ENCODE measurements around the gene BPIFA3.

Gene BPIFA3

GRCh38 chr20:33229843-33230242, 12.7 kb downstream of the BPIFA3 start:
- DNase-seq = no peak

- DNase-seq = no peak
Measured at GRCh38 chr20:33231237-33231636, 14.1 kb downstream of the BPIFA3 start.

- no peak for DNase-seq
Measured at GRCh38 chr20:33232486-33233072, 15.4 kb downstream of the BPIFA3 start.

GRCh38 chr20:33233129-33233774, 16.1 kb downstream of the BPIFA3 start:
- DNase-seq = no peak

GRCh38 chr20:33234050-33234449, 16.9 kb downstream of the BPIFA3 start:
- DNase-seq = no peak

GRCh38 chr20:33235696-33236095, 18.5 kb downstream of the BPIFA3 start, which contains the start of gene BPIFA1:
Gene BPIFA1 (plus strand): TSS chr20:33235996. CDS start chr20:33237712, 1,716 bp downstream.
- DNase-seq = no peak

- DNase-seq = no peak
Measured at GRCh38 chr20:33236351-33236750, 19.2 kb downstream of the BPIFA3 start.

- no peak for DNase-seq
Measured at GRCh38 chr20:33237989-33238388, 20.8 kb downstream of the BPIFA3 start.

GRCh38 chr20:33239418-33239817, 22.3 kb downstream of the BPIFA3 start:
- no peak for DNase-seq

GRCh38 chr20:33239979-33240736, 23.0 kb downstream of the BPIFA3 start:
- DNase-seq = no peak

- no peak for DNase-seq
Measured at GRCh38 chr20:33240923-33241322, 23.8 kb downstream of the BPIFA3 start.

GRCh38 chr20:33242319-33243100, 25.4 kb downstream of the BPIFA3 start:
- no peak for DNase-seq

- DNase-seq = no peak
Measured at GRCh38 chr20:33246077-33246476, 28.9 kb downstream of the BPIFA3 start.

- no peak for DNase-seq
Measured at GRCh38 chr20:33249456-33249855, 32.3 kb downstream of the BPIFA3 start.

GRCh38 chr20:33250666-33251065, 33.5 kb downstream of the BPIFA3 start:
- no peak for DNase-seq

GRCh38 chr20:33251496-33251895, 34.3 kb downstream of the BPIFA3 start:
- no peak for DNase-seq

- DNase-seq = no peak
Measured at GRCh38 chr20:33252460-33252859, 35.3 kb downstream of the BPIFA3 start.

- no peak for DNase-seq
Measured at GRCh38 chr20:33255005-33255404, 37.9 kb downstream of the BPIFA3 start.

- DNase-seq = no peak
Measured at GRCh38 chr20:33257237-33257636, 40.1 kb downstream of the BPIFA3 start.

- no peak for DNase-seq
Measured at GRCh38 chr20:33259371-33259770, 42.2 kb downstream of the BPIFA3 start.

- DNase-seq = no peak
Measured at GRCh38 chr20:33261465-33261864, 44.3 kb downstream of the BPIFA3 start.

- DNase-seq = no peak
Measured at GRCh38 chr20:33262658-33263065, 45.5 kb downstream of the BPIFA3 start.

- DNase-seq = no peak
Measured at GRCh38 chr20:33263784-33264183, 46.6 kb downstream of the BPIFA3 start.
